ENCODE measurements around the gene MELTF.

Gene MELTF

DNA sequence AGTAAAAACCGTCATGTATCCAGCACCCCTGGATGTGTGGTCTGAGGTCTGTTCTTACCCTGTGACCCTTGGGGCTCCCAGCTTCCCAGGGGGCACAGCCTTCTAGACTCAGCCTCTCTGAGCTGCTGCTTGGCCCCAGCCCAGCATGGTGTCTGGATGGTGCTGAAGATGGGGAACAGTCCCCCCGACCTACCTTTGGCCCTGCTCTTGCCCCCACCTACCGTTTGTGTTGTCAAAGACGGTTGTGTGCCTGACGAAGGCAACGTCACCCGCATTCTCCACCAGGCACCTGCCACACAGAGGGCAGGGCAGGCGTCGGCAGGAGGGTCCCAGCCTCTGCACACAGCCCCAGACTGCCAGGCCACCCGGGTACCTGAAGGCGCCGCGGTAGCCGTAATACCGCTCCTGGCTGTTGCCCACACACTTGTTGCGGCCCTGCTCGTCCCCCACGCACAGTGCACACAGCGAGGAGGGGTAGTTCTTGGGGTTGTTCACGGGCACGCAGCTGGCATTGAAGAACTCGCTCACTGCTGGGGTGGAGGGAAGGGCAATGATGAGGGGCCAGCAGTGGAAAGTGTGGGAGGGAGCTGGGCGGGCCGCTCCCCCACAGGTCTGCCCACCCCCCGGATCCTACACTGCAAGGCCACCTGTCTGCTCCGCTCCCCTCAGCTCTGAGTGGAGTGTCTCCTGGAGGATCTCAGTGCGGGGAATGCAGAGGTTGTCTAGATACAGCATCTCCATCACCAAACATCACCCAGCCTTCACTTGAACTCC is 21.0 kb downstream of the MELTF start:
- no peak for DNase-seq

- DNase-seq, result no peak
Measured at GRCh38 chr3:197007953-197008352, 21.7 kb downstream of the MELTF start.

- DNase-seq, result no peak
Measured at GRCh38 chr3:197007296-197007940, 22.2 kb downstream of the MELTF start.

DNA sequence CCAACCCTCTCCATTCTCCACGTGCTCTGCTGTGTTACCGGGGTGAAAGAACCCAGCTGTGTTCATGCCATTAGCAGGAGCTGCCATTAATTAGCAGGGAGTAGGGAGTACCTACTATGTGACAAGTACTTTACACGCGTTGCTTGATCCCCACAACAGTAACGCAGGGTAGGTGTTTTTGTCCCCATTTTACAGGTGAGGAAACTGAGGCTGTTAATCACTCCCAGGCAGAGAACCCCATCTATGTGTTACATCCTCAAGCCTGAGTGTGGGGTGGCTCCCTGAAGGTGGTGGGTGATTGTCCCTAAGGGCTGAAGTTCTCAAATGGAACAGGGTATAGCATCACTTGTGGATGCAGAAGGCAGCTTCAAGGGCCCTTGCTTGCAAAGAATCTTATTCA is 22.8 kb downstream of the MELTF start:
- DNase-seq, result no peak

DNA sequence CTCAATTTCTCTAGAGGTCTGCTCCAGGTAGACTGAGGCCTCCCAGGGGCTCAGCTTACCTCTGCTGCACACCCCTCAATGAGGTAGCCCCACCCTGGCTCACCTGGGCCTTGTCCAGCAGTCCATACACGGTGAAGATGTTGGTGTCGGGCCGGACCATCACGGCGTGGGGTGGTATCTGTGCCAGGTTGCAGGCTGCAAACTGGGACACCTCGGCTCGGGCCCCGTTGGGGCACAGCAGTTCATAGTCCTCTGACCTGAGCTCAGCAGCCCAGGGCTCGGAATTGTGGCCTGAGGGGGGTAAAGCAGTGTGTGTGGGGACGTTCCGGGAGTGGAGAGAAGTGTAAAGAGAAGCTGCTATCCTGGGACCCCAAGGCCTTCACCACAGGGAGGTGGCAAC is 23.2 kb downstream of the MELTF start:
- DNase-seq, result no peak

DNA sequence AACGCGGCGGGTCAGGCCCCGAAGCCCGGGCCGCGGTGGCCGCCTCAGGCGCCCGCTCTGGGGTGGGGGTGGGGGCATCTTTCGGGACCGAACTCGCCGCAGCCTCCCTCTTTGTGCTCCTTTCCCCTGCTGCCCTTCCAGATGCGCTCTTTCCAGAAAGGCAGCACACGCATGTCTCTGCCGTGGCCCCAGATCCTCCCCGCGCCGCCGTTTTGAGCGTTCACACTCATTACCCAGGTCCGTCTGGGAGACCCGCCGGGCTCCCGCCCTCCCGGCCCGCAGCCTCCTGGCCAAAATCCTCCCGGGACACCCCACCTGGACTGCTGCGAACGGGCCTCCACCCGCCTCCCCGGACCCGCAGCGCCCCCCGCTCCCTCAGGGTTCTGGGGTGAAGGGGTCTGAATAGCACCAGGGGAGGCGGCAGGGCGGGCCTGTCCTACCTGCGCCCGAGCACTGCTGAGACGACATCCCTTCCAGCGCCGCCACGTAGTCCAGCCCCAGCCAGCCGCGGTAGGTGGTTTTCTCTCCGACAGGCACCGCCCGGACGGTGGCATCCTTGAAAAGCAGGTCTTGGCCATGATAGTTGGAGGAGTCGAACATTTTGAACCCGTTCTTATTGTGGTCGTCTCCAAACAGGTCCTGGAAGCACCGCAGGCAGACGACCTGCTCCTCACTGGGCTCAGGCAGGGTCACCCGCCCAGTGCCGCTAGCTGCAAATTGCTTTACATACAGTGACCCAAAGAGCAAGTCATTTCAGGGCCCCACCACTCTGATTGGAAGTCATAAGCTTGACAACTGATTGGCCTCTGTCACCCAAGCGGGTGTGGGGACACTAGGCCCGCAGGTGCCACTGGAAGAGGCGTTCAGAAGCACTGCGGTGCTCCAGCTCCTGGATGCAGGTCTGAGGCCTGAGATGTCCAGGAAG is 25.9 kb downstream of the MELTF start:
- DNase-seq, result peak; percentile 60

- DNase-seq, result peak; percentile 66
Measured at GRCh38 chr3:197002701-197003454, 26.7 kb downstream of the MELTF start.

GRCh38 chr3:197001972-197002700 is 27.5 kb downstream of the MELTF start:
- DNase-seq, result no peak

DNA sequence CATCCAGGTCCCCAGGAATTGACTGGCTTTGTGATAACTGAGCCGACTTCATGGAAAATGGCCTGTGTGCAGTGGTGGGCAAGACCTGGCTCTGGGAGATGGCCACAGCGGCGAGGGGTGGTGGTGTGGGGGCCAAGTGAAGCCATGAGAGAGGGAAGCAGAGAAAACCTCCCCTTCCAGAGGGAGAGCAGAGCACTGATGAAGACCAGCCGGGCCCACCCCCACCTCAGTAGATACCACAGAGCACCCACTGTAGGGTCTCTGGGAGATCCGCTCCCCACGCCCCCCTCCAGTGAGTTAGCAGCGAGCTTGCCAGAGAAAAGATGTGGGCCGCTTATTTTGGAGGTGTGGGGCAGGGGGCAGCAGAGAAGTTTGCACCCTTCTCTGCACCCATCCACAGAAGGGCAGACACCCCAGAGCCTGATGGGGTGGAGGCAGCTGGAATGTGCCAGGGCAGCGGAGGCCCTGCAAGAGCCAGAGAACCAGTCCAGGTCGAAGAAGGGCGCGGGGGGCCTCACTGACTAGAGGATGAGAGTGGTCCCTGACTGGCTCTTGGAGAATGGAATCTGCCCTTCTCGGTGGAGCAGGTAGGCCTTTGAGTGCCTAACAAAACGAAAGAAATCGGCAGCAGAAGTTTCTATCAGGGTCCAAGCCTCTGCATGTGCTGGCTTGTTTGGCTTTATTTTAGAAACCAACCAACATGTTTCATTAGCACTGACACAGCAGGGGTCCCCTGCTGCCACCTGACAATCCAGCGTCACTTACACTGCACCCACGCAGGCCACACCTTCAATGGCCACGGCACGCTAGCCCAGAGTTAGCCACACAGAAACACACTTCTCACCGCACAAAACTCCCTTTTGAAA is 28.3 kb downstream of the MELTF start:
- DNase-seq, result no peak

DNA sequence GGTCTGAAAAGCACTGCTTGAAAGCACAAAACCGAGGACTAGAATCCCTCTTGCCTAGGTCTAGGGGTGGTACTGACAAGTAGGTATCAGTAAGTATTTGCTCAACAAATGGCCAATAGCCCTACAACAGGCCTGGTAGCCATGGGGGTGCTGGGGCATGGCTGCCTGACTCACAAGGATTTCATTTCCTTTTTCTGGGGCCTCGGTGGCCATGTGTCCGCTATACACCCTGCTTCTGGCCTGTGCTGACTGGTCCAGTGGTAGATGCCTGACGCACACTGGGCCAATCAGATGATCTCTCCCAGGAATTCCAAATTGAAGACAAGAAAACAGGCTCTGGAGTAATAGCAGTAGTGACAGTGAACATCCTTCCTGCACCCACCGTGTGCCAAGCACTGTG is 29.4 kb downstream of the MELTF start:
- DNase-seq, result no peak

GRCh38 chr3:196998966-196999760 is 30.5 kb downstream of the MELTF start:
- DNase-seq, result no peak

- no peak for DNase-seq
Measured at GRCh38 chr3:196997311-196997710, 32.3 kb downstream of the MELTF start.

GRCh38 chr3:196996454-196997265 is 33.0 kb downstream of the MELTF start:
- peak; percentile 99 for DNase-seq

GRCh38 chr3:196995646-196996355 is 33.8 kb downstream of the MELTF start:
- peak; percentile 41 for DNase-seq

GRCh38 chr3:196995027-196995426 is 34.6 kb downstream of the MELTF start:
- DNase-seq, result no peak

DNA sequence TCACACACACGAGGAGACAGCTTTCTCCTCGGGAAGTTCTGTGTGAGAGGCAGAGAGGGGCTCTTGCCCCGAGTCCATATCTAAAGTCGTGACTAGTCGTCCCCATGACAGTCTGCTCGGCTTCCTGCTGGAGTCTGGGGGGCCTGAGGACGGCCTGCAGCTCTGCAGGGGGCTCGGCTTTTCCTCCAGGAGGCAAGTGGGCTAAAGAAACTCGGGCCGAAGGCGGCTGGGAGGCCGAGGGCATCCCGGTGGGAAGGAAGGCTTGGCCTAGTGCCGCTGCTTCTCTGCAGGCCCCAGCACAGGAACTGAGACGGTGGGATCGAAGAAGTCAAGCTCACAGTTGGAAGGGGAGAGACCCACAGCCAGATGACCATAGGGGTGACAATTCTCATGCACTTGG is 35.6 kb downstream of the MELTF start:
- DNase-seq, result no peak

- no peak for DNase-seq
Measured at GRCh38 chr3:196992461-196993065, 37.1 kb downstream of the MELTF start.

Measured in DMS79 (cell line).